ENCODE data around the gene GPI. TPM values are rescaled to one million over a fixed set of nuclear protein-coding genes. Genes with fewer than 3 reads are reported as not detected.

Gene GPI
- total RNA-seq, 1 donor from 2014 or later: 473 TPM

DNA sequence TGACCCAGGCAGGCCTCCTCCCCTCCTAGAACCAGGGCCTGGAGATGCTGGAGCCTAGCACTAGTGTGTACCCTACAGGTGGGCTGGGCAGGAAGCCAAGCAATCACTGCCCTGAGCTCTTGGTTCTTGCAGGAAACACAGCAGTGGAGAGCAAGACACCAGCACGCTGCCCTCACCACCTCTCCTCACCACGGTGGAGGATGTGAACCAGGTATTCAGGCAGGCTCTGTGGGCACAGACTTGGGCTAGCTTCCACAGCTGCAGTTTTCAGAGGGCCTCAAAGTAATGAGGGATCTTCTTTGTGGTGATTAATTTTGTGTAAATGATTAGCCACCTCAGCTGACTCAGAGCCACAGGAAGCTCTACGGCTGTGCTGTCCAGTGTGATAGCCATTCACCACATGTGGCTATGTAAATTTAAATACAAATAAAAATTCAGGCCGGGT, 13.6 kb upstream of the GPI start:
- intact Hi-C loops (cut with micrococcal nuclease): no loop called here
- Histone ChIP-seq H3K4me1 (no peaks in the 10 kb centered on the region), H3K4me3 (no peak overlapping the region), H3K27ac (replicated peaks) (no peak overlapping the region), H3K27me3 (ENCODE audit: low read depth) (no peaks in the 10 kb centered on the region), H3K36me3 (peaks cover 89% of the 10 kb centered on the region), H3K9me3 (replicated peaks) (no peaks in the 10 kb centered on the region)
- DNase-seq: no peak
- TF ChIP-seq CTCF (IDR thresholded peaks at IDR 0.05; ENCODE audit: borderline replicate concordance): no peak

- Histone ChIP-seq H3K4me1 (peaks cover 4% of the 10 kb centered on the region), H3K27ac (replicated peaks) (no peak overlapping the region), H3K36me3 (peaks cover 70% of the 10 kb centered on the region), H3K9me3 (replicated peaks) (no peaks in the 10 kb centered on the region), H3K27me3 (ENCODE audit: low read depth) (no peaks in the 10 kb centered on the region), H3K4me3 (no peak overlapping the region)
- intact Hi-C loops (cut with micrococcal nuclease): no loop called here
- DNase-seq: no peak
- no peak for TF ChIP-seq CTCF (IDR thresholded peaks at IDR 0.05; ENCODE audit: borderline replicate concordance)
Measured at GRCh38 chr19:34353546-34353945, 11.4 kb upstream of the GPI start.

- H3K27ac ChIP-seq (replicated peaks): no peak overlapping the region
- H3K9me3 ChIP-seq (replicated peaks): no peaks in the 10 kb centered on the region
- H3K27me3 ChIP-seq (ENCODE audit: low read depth): no peaks in the 10 kb centered on the region
- TF ChIP-seq CTCF (IDR thresholded peaks at IDR 0.05; ENCODE audit: borderline replicate concordance): no peak
- intact Hi-C loops (cut with micrococcal nuclease): no loop called here
- H3K4me3 ChIP-seq: no peak overlapping the region
- H3K4me1 ChIP-seq: peaks cover 13% of the 10 kb centered on the region
- H3K36me3 ChIP-seq: peaks cover 55% of the 10 kb centered on the region
- no peak for DNase-seq
Measured at GRCh38 chr19:34355201-34355600, 9.8 kb upstream of the GPI start.

GRCh38 chr19:34356875-34357274, 8.1 kb upstream of the GPI start:
- Histone ChIP-seq H3K9me3 (replicated peaks) (no peaks in the 10 kb centered on the region), H3K27me3 (ENCODE audit: low read depth) (no peaks in the 10 kb centered on the region), H3K27ac (replicated peaks) (no peak overlapping the region), H3K4me1 (peaks cover 13% of the 10 kb centered on the region), H3K4me3 (no peak overlapping the region), H3K36me3 (peaks cover 39% of the 10 kb centered on the region)
- TF ChIP-seq CTCF (IDR thresholded peaks at IDR 0.05; ENCODE audit: borderline replicate concordance): no peak
- no peak for DNase-seq
- intact Hi-C loops (cut with micrococcal nuclease): no loop called here

- intact Hi-C loops (cut with micrococcal nuclease): no loop called here
- peaks cover 13% of the 10 kb centered on the region for H3K4me1 ChIP-seq
- H3K27me3 ChIP-seq (ENCODE audit: low read depth): no peaks in the 10 kb centered on the region
- H3K9me3 ChIP-seq (replicated peaks): no peaks in the 10 kb centered on the region
- no peak for DNase-seq
- no peak overlapping the region for H3K4me3 ChIP-seq
- no peak for TF ChIP-seq CTCF (IDR thresholded peaks at IDR 0.05; ENCODE audit: borderline replicate concordance)
- H3K27ac ChIP-seq (replicated peaks): no peak overlapping the region
- H3K36me3 ChIP-seq: peaks cover 34% of the 10 kb centered on the region
Measured at GRCh38 chr19:34357431-34357830, 7.6 kb upstream of the GPI start.

Data from left ventricle myocardium inferior (tissue), 1 donor.